Endometrial microvascular endothelial cells (primary cell): Measurements from ENCODE around the gene ITPR2. TPM values are rescaled to one million over a fixed set of nuclear protein-coding genes. Genes with fewer than 3 reads are reported as not detected.
"Not testable (repeated sequence)": the region's sequence is repeated elsewhere in the genome, so short reads cannot be mapped to it uniquely, and the experiment has no call there.

Source experiments
- in situ Hi-C: cut with HindIII; loops from 2 replicates; pipeline ENCODE4 v1.10.0; 2017; ENCODE audit warnings: low sequenced_read_pairs, low pct_unique_long_range_greater_than_20kb; ENCODE audit errors: inconsistent ontology term
- total RNA-seq: library from RNA; depleted of rRNA; stranded (reverse); fragments of >200 nt; gene quantifications from one replicate; pipeline ENCODE4 v1.2.3, GENCODE V29; 2015; ENCODE audit errors: inconsistent ontology term

The ITPR2 gene
- total RNA-seq, 1 donor from 2014 or later, result 34.6 TPM

DNA sequence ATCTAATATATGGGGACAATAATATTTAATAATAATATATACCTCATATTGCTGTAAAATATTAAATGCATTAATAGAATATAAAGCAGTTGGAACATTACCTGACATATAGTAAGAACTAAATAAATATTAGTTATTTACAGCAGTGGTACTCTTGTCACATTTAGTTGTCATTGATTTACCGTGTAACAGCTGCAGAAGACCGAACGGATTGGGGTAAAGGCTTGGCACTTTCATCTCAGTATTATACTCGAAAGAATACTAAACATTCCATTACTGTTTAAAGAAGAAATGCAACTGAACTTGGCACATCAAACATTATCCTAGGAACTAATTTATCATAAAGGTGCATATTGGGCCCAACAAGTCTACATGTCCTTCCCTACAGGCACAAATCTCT, 61.1 kb downstream of the ITPR2 start:
- in situ Hi-C loops, result no loop called here

DNA sequence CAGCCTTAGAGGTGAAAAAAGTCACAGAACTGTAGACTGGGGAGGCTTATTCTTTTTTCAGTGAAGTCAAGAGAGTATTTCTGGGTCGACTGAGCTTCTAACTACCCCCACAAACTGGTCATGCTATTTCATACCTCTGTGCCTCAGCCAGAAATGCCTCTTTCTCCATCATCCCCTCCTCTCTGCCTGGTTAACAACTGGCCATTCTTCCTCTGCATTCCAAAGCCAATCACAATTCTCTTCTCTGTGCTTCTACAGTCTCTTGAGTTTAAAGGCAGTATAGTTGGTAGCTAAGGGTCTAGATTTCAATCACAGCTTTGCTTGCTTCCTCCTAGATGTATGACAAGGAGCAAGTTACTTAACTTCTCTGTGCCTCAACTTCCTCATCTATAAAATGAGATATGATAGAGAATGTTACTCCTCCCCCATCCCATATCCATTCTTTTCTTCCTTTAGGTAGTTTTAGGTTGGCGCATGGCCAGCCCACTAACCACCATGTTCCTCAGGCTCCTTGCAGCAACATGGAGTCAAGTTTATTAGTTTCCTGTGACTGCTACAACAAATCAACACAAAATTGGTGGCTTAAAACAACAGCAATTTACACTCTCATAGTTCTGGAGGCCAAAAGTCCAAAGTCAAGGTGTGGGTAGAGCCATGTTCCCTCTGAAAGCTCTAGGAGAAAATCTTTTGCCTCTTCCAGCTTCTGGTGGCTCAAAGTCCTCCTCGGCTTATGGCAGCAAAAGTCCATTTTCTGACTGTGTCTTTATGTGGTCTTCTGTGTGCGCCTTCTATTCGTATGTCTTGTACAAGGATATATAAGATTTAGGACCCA, 62.5 kb downstream of the ITPR2 start:
- in situ Hi-C loops, result no loop called here

DNA sequence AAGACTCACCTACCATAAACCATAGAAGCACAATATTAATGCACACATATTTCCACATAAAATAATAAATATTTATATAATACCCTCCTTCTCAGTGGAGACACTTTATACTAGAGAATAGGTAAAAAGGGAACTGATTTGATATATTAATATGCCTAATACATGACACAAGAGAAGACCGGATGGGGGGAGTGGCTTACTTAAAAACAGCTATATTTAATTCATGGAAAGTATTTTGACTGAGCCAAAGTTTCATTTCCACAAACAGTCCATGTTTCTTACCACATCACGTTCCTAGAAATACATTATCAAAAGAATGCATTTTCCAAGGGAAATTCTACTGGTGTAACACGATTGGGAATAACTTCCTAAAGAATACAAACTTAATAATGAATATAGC, 63.4 kb downstream of the ITPR2 start:
- in situ Hi-C loops, result no loop called here

DNA sequence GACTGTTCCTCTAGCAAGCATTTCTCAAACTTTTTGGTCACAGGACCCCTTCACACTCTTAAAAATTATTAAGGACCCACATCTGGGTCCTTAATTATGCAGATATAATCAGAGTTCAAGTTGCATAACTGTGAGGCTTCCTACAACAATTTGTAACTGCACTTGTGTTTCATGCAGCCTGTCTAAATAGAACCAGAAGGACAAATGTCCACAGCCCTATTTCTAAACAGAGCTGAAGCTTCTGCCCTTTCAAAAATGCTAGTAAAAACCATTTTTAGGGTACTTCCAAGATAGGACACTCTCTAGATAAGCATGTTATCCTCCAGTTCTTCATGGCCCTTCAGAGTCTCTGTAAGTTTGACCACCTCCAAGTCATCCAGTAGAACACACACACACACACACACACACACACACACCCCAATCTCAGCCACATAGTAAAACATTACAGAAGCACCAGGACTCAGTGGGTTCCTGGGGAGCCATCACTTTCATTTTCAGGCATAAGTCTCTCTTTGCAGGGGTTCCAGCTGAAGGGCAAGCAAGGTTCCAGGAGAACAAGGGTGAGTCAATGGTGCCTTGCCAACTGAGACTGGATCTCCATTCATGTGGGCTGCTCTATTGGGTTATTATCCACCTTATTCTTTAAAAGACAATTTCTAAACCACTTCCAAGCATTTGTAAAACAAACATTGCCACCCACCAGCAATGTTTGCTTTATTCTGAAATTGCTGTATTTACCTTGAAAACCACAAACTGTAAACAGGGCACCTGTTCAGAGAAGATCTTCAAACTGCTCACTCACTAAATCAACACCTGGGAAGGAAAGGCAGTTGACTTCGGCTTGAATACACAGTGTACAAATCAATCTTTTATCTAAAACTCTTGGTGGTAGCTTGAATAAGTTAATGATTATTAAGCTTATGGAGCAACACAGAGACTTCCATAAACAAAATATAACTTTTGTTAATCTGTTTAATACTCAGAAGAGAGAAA, 64.1 kb downstream of the ITPR2 start:
- in situ Hi-C loops, result no loop called here

DNA sequence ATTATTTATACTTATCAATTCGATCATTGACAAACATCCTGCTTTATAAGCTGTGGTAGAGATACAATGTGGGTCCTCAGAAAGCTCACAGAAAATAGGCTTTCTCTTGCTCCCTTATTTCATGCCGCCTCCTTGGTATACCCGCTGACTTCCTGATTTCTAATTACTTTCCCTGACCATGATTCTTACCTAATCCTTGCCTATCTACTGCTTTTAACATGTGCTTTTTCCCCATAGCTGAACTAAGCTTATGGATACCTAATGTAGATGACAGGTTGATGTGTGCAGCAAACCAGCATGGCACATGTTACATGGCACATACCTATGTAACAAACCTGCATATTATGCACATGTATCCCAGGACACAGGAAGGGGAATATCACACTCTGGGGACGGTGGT, 65.1 kb downstream of the ITPR2 start:
- in situ Hi-C loops, result no loop called here

DNA sequence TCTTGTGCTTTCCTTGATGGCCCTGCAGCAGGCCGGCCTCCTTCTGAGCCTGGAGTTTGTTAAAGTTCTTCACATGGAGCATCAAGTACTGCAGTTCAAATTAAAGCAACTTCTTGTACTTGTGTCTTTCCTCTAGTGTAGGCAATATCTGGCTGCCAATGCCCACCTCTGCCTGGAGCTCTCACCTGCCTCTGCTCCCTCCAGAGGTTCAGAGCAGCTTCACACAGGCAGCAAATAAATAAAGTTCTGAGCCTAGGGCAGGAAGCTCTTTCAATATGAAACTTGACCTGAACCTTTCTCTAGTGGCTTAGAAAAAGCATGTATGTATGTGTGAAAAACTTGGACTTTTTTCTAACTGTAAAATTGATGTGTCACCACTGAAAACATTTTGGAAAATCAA, 65.9 kb downstream of the ITPR2 start:
- in situ Hi-C loops, result no loop called here

DNA sequence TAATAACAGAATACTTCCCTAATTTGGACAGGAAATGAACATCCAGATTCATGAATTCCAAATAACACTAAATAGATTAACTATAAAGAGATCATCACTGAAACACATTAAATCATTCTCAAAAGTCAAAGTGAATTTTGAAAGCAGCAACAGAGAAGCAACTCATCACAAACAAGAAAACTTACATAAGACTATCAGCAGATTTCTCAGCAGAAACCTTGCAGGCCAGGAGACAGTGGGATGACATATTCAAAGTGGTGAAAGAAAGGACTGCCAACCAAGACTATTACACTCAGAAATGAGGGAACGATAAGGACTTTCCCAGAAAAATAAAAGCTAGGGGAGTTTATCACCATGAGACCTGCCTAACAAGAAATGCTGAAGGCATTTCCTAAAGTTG, 70.8 kb downstream of the ITPR2 start:
- in situ Hi-C loops, result no loop called here

DNA sequence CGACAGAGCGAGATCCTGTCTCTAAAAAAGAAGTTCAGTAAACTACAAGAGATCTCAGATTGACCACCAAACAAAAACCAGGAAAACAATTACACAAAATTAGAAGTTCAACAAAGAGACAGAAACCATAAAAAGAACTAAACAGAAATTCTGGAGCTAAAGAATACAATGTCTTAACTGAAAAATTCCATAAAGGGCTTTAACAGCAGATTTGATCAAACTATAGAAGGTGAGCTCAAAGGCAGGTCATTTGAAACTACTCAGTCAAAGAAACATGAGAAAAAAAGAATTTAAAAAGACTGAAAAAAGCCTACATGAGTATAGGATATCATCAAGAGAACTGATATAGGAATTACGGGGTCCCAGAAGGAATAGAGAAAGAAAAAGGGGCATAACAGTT, 71.2 kb downstream of the ITPR2 start:
- in situ Hi-C loops, result no loop called here

DNA sequence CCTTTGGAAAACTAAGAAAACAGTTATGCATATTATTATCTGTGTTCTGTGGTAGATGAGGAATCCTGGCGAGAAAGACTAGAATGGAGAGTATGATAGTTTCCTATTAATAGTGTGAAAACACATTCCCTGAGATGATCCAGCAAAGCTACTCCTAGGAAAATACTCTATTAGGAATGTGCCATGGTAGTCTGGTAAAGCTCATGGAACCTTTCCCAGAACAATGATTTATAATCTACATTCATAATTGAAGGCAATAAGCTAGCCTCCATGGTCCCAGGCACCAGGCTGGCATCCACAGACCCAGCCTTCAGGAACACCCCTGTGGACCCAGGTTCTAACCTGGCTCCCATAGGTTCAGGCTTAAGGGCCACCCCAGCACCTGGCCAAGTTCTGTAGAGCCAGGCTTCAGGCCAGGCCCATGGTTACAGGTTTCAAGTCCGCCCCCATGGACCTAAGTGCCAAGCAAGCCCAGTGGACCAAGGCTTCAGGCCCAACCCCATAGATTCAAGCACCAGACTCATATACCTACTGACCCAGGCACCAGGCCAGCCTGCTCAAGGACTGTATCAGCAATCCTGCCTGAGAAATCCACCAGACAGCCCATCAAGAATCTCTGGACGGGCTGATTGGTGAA, 72.2 kb downstream of the ITPR2 start:
- in situ Hi-C loops, result no loop called here

DNA sequence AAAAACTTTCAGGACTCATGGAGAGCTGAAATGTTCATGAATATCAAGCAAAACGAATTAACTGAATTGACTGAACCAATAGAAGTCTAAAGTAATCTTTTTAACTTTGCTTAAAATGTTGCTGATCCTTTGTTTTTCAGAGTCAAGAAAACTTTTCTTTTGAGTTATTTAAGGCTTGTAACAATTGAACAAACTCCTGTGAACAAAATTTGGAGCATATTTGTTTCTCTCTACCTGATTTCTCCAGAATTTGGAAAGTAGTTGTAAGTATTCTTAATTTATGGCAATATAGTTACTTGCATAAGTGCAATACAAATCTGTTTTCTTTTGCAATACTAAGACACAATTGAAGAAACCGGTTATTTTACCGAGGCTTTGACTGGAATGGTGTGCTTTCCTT, 77.6 kb downstream of the ITPR2 start:
- in situ Hi-C loops, result not testable (repeated sequence)

DNA sequence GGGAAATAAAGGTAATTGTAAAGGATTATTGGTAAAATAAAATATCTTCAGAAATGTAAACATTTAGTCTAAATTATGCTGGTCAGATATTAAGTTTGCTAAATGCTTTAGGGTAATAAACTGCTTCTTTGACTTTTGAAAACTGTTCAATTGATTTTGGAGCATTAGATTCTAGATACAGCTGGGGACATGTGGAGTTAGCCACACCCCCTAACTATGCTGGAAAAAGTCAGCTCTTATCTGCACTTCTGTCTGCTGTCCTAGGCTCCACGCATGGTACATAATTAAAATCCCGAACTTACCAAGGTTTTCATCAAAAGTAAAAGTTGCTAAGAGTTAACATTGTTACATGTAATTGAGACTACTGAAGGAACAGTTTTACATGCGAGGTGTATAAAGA, 78.8 kb downstream of the ITPR2 start:
- in situ Hi-C loops, result no loop called here

DNA sequence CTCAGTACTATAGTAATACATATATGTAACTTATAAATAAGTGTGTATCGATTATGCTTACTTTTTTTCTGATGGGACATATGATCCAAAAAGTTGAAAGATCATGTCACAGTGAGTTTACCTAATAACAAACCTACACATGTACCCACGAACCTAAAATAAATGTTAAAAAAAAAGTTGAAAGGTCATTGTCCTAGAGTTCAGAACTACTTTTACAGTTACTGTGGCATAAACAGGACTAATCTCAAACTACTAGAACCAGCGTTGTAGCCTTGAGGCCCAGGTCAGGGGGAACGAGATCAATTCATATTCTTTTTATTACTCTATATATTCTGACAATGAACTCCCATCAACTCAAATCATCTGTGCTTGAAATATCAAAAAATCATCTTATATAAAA, 81.8 kb downstream of the ITPR2 start:
- in situ Hi-C loops, result no loop called here

DNA sequence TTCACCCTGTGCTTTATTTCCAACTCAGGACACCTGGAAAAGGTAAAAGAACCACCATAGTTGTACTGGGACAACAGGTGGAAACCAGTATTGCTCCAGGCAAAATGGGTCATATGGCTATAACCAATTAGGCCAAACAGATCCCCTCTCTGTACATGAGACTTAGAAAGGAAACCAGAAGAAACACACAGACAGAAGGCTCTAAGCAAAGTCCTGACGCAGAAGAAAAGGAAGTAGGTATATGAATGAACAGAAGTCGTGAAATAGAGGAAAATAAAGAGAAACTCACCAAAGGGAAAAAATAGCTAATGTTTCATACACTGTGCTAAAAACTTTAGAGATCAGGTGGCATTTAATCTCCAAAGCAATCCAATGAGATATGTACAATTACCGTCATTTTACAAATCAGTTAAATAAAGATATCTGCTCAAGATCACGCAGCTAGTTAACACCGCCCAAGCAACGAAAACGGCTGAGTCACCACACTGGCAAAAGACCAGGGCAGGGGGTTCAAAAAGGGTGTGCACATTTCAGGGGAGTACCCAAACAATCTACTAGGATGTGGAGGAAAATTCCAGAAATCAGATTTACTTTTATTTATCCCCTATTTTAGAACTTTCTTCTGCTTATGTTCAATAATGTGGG, 82.3 kb downstream of the ITPR2 start:
- in situ Hi-C loops, result no loop called here

DNA sequence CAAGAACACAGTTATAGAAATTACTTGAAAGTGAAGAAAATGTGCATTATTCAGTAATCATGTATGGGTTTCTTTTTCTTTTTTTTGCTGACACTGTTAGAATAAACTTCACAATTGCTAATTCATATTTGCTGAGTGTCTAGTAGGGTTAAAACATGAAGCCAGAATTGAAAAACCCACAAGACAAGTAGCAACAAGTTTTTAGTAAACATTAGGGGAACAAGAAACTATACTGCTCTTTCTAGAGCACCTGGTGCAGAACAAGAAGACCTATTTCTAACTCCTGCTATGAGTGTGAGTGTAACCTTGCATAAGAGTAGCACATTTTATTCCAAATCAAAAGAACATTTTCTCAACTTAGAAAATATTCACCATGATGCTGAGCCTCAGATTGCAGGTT, 83.2 kb downstream of the ITPR2 start:
- in situ Hi-C loops, result no loop called here

DNA sequence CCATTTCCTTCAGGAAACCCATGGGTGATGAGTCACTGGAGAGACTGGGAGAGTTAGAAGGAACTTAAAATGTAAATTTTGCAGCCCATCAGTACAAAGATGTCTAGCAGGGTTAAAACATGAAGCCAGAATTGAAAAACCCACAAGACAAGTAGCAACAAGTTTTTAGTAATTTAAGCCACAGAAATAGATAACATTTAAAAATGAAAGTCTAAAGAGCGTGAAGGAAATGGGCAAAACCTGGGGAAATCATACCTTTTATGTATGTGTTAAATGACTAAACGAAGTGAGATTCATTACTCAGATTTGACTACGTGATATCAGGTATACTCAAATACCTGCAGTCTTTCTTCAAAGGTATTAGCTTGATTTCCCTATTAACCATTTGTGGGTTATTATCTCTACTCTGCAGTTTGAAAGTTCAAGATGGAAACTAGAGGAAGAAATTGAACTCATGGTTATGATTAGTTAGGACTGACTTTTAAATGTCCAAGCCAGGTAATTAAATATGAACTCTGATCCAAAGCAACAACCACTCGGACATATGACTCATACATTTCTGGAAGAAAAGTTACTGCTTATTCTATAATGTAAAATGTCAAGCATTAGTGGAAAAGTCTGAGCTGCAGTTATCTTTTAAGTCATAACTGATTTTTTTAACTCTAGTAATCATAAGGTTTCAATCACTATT, 84.1 kb downstream of the ITPR2 start:
- in situ Hi-C loops, result no loop called here

DNA sequence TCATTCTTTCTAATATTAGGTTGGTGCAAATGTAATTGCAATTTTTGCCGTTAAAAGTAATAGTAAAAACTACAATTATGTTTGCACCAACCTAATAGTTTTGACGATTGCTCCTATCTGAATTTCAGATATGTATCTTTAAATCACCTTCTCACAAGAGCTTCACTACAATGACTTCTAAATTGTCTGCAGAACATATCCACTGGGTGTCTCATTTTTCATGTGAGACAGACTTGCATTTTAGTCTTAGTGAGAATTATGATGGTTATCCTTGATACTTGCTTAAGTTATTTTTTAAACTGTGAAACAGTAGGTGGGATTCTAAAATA, 84.6 kb downstream of the ITPR2 start:
- in situ Hi-C loops, result no loop called here

DNA sequence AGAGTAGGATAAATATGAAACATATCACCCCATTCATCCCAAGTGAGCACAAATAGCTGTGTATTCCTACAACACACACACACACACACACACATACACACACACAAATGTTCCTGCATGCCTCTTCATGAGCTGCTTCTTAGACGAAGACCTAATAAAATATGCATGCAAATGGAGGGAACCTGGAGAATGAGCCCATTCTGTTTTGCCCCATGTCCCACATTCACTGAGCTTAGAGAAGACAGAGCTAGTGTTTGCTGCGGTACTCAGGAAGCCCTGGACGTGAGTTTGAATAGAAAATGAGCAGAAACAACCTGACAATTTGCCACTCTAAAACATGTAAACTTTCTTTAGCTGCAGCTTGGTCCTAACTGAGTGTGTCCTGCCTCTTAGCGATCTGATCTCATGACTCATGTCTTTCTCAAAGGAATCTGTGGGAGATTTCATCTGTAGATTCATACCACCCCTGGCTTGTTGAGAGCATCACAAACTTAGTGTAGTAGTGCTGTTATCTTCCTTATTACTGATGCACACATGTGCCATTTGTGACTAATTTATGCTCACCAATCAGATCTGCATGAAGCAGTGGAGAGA, 86.8 kb downstream of the ITPR2 start:
- in situ Hi-C loops, result no loop called here

DNA sequence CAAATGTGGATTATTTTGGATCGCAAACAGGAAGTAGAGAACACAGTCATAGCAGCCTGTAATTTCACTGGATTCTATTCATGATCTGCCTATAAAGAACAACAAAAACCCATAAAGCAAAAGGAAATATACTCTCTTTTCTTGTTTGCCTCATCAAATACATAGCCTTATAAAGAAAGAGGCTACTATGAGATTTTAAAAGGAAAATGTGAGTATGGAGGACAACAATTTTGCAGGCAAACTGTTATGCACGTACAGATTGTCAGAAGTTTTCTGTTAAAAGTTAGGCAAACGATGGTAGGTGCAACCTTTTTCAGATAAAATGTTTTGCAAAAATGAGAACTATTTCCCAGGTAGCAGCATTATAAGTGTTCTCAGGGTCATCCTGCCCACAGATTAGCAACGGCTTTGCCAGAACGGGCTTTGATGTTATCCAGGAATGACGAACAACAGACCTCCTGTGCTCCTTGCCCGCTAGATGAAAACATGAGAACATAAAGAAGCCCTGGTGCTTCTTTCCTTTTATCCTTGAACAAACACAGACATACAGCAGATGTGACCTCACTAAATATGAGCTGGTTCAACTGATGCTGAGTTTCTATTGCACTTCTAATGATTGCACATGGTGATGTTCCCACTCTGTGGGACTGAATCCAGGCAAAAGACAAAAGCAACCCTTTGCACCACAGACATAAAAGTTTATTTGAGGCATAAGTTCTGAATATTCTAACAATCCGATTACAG, 88.1 kb downstream of the ITPR2 start:
- in situ Hi-C loops, result no loop called here
